Ovary (tissue), 3 donors: ENCODE measurements around the gene INAFM1.

Experiments used
- CTCF ChIP-seq, 3 donors: fragments of 450-650 bp in 2 of 3; fragments of 200-600 bp in 1 of 3; IDR thresholded peaks; one replicate each; pipeline versions ENCODE4 v1.5.1 to v1.8.0; 2016 to 2022; ENCODE audit warnings: antibody characterized with exemption in 3 of 3, mild to moderate bottlenecking in 1 of 3
- EP300 ChIP-seq: sonication (generic); formaldehyde crosslinking; IDR thresholded peaks from one replicate; pipeline ENCODE4 v1.6.1; 2017; ENCODE audit warnings: antibody characterized with exemption
- POLR2A ChIP-seq: fragments of 450-650 bp; IDR thresholded peaks from one replicate; pipeline ENCODE4 v1.6.1; 2017; ENCODE audit warnings: antibody characterized with exemption, mild to moderate bottlenecking, moderate library complexity
- donor health status: DM: no; HTN: no; CAD: no.

GRCh38 chr19:47268028-47268427 lies 6.7 kb upstream of the INAFM1 start:
- TF ChIP-seq CTCF (IDR thresholded peaks at IDR 0.05), result no peak
- no peak for TF ChIP-seq POLR2A
- no peak for TF ChIP-seq EP300
